Adipose tissue (tissue), 3 donors: ENCODE data around the gene CLCA1. TPM values are rescaled to one million over a fixed set of nuclear protein-coding genes. Genes with fewer than 3 reads are reported as not detected.

ENCODE experiments used
- H3K27ac ChIP-seq: one replicate; pipeline ENCODE4 v1.5.1; 2013; ENCODE audit warnings: low read depth, low read length
- WGBS, 3 donors: extraction: QIAGEN DNeasy Blood & Tissue Kit; methylation state at CpG; one replicate each; pipeline ENCODE4 v1.1.7; 2013; 5-methylcytosine and 5-hydroxymethylcytosine counted together
- polyA plus RNA-seq, 3 donors: library from polyadenylated mRNA; stranded (reverse); fragments of 200-250 nt; gene quantifications; one replicate each; pipeline ENCODE4 v1.2.3, GENCODE V29; 2013
- donor health status: healthy with polysubstance abuse.
- donor health status: Bipolar disorder and iron deficiency.
- donor health status: healthy.

The CLCA1 gene, protein sequence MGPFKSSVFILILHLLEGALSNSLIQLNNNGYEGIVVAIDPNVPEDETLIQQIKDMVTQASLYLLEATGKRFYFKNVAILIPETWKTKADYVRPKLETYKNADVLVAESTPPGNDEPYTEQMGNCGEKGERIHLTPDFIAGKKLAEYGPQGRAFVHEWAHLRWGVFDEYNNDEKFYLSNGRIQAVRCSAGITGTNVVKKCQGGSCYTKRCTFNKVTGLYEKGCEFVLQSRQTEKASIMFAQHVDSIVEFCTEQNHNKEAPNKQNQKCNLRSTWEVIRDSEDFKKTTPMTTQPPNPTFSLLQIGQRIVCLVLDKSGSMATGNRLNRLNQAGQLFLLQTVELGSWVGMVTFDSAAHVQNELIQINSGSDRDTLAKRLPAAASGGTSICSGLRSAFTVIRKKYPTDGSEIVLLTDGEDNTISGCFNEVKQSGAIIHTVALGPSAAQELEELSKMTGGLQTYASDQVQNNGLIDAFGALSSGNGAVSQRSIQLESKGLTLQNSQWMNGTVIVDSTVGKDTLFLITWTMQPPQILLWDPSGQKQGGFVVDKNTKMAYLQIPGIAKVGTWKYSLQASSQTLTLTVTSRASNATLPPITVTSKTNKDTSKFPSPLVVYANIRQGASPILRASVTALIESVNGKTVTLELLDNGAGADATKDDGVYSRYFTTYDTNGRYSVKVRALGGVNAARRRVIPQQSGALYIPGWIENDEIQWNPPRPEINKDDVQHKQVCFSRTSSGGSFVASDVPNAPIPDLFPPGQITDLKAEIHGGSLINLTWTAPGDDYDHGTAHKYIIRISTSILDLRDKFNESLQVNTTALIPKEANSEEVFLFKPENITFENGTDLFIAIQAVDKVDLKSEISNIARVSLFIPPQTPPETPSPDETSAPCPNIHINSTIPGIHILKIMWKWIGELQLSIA
- under 1 TPM in 2 of 3 donors, not detected in 1; 0.06 to 0.07 TPM for polyA plus RNA-seq

DNA sequence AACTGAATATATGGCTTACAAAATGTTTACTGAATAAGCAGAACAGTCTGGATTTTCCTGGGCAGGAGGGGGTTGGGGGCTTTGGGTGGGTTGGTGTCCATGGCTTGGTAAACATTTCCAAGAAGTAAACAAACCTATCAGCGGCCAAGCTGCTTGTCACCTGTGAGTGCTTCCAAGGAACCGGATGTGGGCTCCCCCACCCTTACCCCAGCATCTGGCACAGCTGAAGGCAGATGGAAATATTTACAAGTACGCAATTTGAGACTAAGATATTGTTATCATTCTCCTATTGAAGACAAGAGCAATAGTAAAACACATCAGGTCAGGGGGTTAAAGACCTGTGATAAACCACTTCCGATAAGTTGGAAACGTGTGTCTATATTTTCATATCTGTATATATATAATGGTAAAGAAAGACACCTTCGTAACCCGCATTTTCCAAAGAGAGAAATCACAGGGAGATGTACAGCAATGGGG, at the start of gene CLCA1:
Gene CLCA1 (plus strand): TSS at position 427 of the 477 bp plus-strand sequence. CDS start 45 bp downstream, at position 472.
- no peak within 1 kb of the TSS for H3K27ac ChIP-seq
- WGBS, 3 donors = 60 to 87% (median 85%) methylated on average over 7 of the region's 7 CpGs

DNA sequence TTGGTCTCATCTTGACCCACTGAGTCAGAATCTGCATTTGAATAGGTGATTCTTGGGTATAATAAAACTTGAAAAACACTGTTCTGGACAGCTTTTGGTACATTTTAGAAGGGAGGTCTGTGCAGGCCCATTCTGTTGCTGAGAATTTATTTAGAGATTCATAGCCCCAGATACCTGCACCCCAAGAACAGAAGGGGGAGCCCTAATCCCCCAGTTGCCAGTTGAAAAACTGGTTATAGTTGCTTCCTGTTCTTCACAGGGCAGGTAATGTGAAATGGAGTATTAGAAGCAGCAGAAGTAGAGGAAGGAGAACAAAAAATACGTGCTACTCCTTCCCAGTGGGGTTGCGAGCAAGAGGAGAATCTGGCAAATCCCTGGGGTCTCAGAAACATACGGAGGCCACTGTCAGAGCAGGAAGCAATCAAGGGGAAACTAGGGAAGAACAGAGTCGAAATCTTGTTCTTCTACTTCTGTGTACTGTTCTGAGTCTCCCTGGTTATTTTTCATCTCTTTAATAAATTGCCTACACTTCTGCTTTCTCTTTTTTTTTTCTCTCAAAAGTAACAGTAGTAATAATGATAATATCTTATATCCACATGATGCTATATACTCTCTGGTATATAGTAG, 49.3 kb upstream of the CLCA1 start:
- H3K27ac ChIP-seq = no peak overlapping the region
- 34 to 52% (median 36%) methylated on average over 4 of the region's 4 CpGs for WGBS, 3 donors

DNA sequence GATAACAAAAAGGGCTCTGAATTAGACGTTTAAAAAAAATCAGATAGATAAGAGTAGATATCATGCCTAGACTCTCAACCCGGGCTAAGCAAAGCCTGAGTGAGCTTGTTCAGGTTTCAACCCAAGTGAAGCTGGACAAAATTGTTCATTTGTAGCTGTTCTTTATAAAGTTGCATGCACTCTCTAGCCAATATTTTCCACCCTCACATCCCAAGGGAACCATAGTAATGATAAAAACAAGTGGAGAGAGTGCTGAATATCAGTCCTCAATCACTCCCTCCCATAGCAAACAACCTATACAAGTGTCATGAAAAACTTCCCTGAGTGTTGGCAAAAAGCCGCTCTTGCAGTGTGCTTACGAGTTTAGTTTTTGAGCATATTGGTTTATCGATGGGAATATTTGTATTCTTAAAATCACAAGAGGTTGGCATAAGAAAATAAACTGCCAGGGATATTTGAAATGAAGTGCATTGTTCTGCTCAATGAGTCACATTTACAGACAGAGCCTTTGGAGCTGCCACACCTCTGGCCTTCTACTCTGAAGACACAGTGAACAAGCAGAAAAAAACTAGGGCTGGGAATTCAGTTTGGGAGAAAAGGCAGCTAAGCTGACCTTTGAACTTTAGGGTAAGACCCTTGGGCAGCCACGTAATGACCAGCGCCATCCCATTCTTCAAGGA, 47.0 kb upstream of the CLCA1 start:
- 71 to 83% (median 76%) methylated on average over 7 of the region's 7 CpGs for whole genome bisulfite sequencing, 3 donors
- H3K27ac ChIP-seq = no peak overlapping the region

DNA sequence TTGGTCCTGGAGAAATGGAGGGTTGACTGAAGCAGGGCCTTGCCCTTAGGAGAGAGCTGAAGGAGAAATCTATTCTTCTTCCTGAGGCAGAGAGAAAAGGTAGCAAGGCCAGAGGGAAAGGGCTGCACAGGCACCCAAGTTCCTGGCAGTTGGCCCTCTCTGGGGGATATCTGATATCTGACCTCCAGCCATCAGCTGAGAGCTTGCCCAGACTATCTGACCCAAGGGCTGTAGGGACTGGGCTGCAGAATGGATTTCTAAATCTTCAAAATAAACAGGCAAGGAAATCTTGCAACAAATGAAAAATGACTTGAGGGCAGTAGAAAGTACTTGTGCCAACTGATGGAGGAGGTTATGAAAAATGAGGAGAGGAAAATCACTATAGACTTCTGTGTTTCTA, 45.3 kb upstream of the CLCA1 start:
- no peak overlapping the region for H3K27ac ChIP-seq

DNA sequence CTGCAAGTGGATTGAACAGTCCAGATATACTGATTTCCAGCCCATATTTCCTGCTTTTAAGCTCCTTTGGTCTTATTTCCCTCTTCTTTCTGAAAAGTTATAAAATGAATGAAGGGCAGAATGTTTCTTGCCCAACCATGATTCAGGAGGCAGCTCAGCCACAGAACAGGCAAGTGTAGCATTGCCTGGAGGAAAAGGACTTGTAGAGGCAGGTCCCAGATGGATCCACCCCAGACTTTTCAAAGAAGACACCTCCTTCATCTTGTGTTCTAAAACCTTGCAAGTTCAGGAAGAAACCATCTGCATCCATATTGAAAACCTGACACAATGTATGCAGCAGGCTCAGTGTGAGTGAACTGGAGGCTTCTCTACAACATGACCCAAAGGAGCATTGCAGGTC, 44.9 kb upstream of the CLCA1 start, which contains the start of gene CLCA2:
Gene CLCA2 (plus strand): TSS at position 299 of the 400 bp plus-strand sequence. CDS start 77 bp downstream, at position 376.
- H3K27ac ChIP-seq = no peak within 1 kb of the TSS

DNA sequence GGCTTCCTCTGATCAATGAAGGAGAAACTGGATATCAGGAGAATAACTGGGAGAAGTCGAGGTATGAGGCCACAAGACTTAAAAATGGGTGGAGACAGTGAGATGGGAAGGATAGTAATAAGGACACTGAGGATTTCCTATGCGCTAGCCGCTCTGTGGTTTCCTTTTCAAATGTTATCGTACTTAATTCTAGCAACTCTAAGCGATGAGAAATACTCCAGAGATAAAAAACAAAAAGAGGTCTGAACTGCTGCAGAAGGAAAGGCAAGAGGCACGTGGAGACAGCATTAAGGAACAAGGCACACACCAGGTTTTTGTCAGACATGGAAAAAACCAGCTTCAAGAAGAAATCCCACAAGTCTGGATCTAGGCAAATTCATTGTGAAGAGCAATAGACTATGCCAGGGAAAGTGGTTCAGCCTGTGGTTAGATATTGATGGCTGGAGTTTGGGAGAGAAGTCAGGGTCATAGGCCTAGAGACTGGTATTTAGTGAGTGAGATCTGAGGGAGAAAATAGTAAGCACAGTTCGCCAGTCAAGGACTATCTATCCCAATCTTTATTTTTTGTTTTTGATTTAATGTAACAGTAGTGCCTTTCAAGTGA, 39.5 kb upstream of the CLCA1 start:
- H3K27ac ChIP-seq = no peak overlapping the region
- WGBS, 3 donors = 49 to 80% (median 63%) methylated on average over 7 of the region's 7 CpGs

DNA sequence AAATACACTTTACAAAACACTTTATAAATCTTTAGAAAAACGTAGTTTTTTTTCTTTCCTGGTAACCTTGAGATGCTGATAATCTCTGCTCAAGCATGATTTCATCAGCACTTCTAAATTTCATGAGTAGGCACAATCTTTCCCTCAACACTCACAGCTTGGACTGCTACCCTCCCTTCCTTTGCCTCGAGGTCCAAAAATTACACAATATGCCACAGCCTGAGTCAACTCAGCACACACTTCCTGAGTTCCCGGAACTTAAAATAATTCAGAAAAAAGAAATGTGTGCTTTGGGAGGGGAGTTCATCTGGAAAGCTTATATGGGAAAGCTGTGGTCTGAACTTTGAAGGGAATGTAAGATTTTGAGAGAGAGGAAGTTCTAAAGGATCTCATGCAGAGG, 38.9 kb upstream of the CLCA1 start:
- no peak overlapping the region for H3K27ac ChIP-seq
- 0 to 24% (median 1%) methylated on average over 3 of the region's 3 CpGs for WGBS, 3 donors

DNA sequence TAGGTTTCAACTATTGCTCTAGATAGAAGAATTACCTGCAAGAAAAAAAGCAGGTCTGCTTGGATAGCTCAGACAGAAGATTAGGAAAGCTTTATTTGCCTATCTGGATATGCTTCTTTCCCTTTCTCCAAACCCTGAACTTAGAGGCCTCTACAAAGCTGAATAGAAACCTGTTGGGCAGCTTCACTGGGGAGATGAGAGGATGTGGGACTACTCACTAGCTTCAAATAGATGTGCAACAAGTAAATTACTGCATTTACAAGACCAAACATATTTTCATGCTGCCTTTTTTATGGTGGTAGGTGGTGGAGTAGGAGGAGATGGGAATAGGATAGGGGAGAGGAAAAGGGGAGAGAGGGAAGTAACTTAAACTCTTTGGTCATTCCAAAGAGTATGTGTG, 38.4 kb upstream of the CLCA1 start:
- H3K27ac ChIP-seq = no peak overlapping the region

DNA sequence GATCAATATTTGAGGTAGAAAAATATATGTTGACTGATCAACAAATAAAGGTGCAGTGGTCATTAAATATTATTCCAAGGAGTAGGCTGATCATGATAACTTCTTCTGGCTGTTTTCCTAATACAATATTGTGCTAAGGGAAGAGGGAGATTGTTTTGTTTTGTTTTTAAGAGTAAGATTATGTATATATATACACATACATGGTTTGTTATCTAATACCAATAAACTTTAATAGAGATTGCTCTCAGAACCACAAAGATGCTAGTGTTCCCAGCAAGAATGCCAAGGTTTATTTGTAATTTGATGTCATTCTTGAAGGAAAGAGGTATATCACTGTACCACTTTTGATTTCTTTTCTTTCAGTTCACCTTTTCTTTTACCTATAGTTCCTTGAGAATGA, 34.7 kb upstream of the CLCA1 start:
- no peak overlapping the region for H3K27ac ChIP-seq

DNA sequence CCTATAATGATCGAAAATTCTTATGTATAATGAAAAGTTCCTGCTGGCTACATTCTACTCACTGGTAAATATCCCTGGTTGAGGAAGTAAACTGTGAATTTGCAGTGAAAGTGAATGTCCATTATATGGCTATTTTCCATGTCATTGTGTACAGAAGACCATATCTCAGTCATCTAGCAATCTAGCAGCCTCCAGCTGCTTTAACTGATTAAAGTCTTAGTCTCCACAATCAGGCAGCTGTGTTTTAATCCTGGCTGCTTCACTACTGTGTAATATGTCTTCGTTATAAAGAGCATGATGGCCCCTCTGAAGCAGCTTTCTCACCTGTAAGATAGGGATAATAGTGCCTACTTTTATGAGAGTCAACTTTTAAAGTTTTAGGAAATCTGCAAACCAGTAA, 33.4 kb upstream of the CLCA1 start:
- no peak overlapping the region for H3K27ac ChIP-seq
- 35 to 73% (median 35%) methylated on average over 2 of the region's 2 CpGs for WGBS, 3 donors

DNA sequence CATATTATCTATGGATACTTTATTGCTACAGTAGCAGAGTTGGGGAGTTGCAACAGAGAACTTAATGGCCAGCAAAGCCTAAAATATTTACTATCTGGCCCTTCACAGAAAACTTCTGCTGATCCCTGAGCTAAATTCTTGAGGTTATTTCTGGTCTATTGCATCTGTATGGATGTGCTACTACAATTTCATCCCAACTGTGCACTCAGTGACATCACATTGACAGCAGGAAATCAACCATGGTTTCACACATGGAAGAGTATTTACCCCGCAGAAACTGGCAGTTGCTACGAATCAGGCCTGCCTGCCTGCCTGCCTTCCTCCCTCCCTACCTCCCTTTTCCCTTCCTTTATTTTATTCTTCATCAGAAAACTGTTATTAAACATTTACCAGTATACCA, 32.7 kb upstream of the CLCA1 start:
- 63 to 73% (median 71%) methylated on average over 2 of the region's 2 CpGs for WGBS, 3 donors
- H3K27ac ChIP-seq = no peak overlapping the region

DNA sequence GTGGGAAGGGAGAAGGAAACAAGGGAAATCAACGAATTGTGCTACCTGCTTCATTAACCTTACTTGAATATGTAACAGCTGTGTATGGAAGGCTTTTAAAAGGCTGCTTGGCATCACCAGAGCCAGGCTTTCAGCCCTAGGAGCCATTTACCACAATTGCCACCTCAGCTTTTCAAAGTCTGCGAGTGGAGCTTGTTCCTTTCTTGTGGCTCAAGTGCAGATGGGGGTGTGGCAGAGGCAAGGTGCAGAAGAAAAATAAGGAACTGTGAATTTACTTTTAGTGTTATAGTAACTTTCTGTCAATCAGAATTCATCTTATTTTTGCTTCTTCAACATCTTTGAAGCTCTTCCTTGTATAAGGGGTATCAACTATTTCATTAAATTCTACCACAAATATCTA, 27.1 kb upstream of the CLCA1 start:
- H3K27ac ChIP-seq = no peak overlapping the region
- WGBS, 3 donors = 58 to 64% (median 60%) methylated on average over 2 of the region's 2 CpGs

DNA sequence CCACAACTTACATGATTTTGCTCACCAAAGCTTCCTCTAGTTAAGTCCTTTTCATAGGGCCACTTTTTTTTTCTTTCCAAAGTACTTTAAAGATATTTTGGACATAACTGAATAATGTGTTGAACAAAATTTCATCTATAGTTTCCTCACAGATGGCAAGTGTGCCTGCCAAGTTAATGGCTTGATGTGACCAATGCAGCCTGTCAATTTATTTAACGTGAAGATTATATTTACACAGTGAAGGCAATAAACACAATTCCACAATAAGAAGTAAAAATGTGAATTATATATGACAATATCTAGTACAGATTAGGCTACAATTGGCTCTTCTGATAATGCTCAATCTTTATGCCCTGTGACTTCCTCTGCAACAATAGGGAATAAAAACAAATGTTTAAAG, 26.7 kb upstream of the CLCA1 start:
- 38 to 89% (median 82%) methylated on average over 1 of the region's 1 CpG for WGBS, 3 donors
- no peak overlapping the region for H3K27ac ChIP-seq

DNA sequence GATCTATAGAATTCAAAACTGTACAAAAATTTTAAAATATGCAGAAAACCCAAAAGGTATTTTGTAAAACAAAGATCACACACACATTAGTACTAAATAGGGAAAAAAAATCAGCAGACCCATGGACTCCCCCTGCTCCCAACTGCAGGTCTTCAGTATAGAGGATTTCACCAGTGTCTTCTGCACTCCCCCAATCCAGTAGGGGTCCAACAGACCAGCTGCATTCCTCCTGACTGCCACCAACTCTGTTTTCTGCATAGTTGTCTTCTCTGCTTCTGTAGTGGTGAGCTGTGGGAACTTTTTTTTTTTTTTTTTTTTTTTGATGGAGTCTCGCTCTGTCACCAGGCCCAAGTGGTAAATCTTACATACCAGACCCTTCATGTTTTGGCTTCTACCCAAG, 22.8 kb upstream of the CLCA1 start:
- WGBS, 3 donors = 77 to 100% (median 89%) methylated on average over 1 of the region's 1 CpG
- H3K27ac ChIP-seq = no peak overlapping the region

DNA sequence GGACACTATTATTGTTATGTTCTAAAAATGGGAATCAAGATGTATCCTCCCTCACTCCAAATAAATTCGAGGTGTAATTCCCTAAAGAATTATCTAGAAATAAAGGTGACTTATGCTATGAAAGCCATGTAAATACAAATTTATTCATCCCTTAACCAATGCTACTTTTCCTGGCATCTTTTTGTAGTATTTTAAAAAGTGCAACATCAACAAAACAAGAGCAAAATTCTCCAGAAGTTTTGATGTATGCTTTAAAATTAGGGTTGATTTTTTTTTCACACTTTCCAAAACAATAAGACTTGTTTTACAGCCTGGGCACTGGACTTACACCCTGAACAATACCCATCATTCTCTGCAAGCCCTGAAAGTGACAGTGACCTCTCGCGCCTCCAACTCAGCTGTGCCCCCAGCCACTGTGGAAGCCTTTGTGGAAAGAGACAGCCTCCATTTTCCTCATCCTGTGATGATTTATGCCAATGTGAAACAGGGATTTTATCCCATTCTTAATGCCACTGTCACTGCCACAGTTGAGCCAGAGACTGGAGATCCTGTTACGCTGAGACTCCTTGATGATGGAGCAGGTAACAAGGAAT, 21.4 kb upstream of the CLCA1 start:
- WGBS, 3 donors = 53 to 89% (median 85%) methylated on average over 4 of the region's 4 CpGs
- H3K27ac ChIP-seq = no peak overlapping the region

DNA sequence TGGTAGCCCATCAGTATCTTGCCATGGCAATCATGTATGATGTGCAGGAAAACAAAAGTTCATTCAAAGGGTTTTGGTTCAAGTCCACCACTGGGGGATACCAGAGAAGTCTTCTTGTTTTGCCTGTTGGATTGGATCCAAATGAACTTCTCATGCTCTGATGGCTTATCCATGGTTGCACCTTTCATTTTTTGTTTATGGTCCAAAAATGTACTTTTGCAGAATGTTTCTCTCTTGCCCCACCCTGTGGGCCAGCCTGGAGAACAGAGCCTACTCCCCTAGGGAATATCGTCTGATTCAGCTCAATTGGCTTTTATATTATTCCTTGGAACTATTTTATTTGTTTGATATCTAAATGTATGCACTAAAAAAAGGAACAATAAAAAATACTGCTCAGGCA, 20.1 kb upstream of the CLCA1 start:
- no peak overlapping the region for H3K27ac ChIP-seq
- 53 to 68% (median 68%) methylated on average over 1 of the region's 1 CpG for WGBS, 3 donors

DNA sequence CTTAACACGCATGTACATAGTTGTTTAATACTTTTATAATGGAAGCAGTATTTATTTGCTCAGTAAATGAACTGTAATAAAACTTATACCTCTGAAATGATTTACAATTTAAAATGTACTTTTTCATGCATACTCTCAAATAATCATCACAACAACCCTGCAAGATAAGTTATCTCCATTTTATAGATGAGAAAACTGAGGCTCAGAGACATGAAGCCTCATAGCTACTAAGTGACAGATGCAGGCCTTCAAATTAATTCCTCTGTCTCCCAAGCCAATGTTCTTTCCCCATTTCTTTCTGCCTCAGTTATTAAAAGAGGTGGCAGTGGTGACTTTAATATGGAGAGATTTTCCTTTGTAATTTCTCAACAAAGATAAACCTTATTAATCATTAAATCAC, 19.6 kb upstream of the CLCA1 start:
- H3K27ac ChIP-seq = no peak overlapping the region
- WGBS, 3 donors = 90 to 94% (median 91%) methylated on average over 1 of the region's 1 CpG

DNA sequence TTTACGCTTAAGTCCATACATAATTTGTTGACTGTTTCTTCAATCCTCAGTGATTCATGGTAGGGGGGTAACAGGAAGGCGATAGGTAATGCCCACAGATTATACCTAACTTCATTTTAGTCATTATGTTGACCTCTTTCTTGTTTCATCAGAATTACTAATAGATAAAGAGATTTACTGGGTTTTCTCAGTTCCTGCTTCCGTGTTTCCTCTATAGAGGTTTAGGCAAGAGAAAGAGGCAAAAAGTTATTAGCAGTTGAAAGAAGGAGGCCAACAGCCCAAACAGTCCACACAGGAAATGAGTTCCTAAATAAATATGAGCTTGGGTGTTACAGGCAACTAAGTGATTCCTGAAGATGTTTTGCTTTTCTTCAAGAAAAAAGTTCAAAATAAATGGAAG, 17.9 kb upstream of the CLCA1 start:
- no peak overlapping the region for H3K27ac ChIP-seq
- 62 to 63% (median 63%) methylated on average over 3 of the region's 3 CpGs for WGBS, 3 donors
